Measurements from ENCODE around the gene GFOD1.

DNA sequence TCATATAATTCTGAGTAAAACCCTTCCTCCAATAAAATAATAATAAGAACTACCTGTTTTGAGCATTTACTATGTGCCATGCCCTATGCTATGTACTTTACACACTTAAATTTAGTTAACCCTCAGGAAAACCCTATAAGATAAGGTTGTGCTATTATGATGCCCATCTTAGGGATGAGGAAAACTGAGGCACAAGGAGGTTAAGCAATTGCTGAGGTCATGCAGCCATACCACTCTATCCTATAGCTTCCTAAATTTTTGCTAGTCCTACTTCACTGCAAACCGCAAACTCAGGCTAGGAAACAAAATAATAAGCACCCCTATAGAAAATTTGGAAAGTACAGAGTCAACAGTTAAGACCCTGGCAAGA, 38.9 kb upstream of the GFOD1 start:
- no peak for TF ChIP-seq POLR2A (IDR thresholded peaks at IDR 0.05)
- TF ChIP-seq, protein P1, sequence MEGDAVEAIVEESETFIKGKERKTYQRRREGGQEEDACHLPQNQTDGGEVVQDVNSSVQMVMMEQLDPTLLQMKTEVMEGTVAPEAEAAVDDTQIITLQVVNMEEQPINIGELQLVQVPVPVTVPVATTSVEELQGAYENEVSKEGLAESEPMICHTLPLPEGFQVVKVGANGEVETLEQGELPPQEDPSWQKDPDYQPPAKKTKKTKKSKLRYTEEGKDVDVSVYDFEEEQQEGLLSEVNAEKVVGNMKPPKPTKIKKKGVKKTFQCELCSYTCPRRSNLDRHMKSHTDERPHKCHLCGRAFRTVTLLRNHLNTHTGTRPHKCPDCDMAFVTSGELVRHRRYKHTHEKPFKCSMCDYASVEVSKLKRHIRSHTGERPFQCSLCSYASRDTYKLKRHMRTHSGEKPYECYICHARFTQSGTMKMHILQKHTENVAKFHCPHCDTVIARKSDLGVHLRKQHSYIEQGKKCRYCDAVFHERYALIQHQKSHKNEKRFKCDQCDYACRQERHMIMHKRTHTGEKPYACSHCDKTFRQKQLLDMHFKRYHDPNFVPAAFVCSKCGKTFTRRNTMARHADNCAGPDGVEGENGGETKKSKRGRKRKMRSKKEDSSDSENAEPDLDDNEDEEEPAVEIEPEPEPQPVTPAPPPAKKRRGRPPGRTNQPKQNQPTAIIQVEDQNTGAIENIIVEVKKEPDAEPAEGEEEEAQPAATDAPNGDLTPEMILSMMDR (IDR thresholded peaks at IDR 0.05) = no peak
- TF ChIP-seq EP300 (IDR thresholded peaks at IDR 0.05) = no peak

All from ovary (tissue), 3 donors.